Activated CD4-positive, alpha-beta T cell treated with anti-CD3 and anti-CD28 coated beads for 48 hours (primary cell): ENCODE measurements around the gene CDKN2D.

Experiments used
- DNase-seq: peaks from one replicate; pipeline ENCODE4 v3.0.0-alpha.2; 2020

Gene CDKN2D

DNA sequence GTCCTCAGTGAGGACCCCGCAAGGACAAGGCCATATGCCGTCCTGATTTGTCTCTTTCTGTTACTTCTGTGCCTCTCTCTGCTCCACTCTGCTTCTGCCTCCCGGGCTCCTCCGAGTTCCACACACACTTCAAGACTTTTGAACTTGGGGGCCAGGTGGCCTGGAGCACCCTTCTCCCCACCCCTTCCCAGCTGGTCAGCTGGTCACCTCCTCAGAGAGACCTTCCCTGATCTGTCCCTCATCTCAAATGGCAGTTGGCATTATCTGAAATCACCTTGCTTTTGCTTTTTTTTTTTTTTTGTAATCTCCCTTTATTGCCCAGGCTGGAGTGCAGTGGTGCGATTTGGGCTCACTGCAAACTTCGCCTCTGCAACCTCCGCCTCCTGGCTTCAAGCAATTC, 49.4 kb downstream of the CDKN2D start:
- no peak for DNase-seq

DNA sequence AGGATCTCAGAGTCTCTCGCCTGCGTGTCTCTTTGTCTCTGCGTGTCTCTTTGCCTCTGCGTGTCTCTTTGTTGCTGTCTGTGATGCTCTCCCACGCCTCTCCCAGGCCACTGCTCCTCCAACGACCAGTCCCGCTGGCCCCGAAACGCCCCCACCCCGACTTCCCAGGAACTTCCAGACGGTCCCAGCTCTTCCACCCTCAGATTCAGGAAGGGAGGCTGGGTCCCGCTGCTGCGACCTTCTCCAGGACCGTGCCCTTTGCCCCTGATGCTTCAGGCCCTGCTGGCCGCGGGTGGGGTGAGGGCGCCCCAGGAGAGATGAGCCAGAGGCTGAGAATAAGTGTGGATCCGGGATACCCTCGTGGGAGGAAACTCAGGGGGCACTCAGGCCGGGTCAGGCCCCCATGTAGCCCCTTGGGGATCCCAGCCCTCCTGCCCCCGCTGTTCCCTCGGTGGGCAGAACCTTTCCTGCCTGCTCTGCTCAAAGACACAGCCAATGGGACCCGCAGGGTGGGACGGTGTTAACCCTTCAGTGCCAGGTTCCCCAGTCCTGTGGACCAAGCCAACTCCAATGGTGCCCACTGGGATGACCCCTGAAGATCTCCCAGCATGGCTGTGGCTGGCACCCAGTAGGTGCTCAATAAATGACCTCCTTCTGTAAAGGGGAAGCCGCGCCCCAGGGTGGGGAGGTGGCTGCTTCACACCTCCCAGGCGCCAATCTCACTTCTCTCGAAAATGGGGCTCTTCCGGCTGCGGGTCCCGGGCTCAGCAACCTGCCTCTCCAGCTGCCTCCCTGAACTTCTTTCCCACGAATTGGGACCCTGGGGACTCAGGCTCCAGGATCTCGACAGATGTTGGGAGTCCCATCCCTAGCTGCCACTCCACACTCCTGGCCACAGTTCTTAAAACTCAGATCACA, 50.1 kb downstream of the CDKN2D start:
- DNase-seq, result no peak

DNA sequence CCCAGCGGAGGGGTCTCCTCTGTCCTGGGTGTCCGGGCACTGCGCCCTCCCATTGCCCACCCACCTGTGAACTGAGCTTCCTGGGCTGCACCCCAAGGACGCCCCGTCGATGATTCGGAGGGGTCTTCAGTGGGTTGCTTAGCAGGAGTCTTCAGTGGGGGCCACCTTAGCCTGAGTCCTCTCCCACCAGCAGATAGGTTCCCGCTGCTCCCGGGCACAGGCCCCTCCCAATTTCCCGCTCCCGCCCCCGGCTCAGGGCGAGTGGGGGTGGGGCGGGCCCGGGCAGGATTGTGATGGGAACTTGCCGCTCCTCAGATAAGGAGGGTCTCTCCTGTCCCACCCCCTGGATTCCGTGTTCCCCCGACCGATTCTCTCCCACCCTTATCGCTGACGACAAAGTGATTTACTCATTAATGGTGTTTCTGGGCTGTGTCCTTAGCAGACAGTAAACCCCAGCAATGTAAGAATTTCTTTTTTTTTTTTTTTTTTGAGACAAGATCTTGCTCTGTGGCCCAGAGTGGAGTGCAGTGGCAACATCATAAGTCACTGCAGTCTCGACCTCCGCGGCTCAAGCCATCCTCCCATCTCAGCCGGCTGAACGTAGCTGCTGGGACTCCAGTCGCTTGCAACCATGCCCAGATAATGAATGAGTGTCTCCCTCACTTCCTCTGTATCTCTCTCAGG, 50.9 kb downstream of the CDKN2D start:
- DNase-seq, result peak; percentile 19

DNA sequence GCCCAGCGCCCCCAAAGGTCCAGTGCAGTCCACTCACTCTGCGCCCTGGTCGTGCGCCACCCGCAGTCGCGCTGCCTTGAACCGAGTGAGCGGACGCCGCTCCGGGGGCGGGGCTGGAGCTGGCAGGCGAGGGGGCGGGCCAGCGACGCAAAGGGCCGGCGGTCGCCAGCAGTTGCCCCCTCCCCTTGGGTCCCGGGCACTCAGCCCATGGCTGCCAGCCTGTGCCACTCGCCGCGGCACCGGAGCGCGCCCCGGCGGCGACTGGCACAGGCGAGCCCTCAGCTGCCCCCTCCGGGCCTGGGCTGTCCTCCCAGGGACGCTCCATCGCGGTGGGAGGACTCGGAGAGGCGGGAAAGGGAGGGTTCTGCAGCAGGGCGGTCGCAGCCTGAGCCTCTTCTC, 51.4 kb downstream of the CDKN2D start, which contains the start of gene S1PR5:
Gene S1PR5 (minus strand): TSS at position 87 of the 399 bp plus-strand sequence. CDS start 2,436 bp downstream, outside the sequence.
- no peak for DNase-seq

DNA sequence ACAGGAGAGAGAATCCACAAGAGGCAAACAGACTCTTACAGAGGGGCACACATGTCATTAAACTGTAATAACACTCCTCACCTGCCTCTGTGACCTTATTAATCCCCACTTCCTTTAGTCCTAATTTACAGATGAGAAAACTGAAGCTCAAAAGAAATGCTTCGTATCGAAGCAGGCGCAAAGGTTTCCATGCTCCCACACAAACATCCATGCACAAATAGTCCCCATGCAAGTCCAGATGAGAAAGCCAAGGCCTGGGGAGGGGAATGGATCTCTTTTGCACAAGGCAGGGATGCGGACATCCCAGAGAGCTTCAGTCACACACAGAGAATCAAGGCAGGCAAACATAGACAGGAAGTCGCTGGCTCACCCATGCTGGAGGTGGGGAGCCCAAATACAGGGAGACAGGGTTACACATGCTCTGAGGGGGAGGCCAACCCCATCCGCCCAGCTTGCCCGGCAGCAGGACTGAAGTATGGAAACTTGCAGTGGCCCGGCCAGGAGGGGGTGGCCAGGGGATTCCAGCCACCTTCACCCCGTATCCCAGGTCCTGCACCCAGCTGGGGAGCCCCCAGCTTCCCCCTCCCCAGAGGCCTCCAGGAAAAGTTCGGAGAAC, 52.0 kb downstream of the CDKN2D start:
- DNase-seq, result no peak
